OCI-LY7 (cell line): ENCODE data around the gene ANXA8L1. TPM values are rescaled to one million over a fixed set of nuclear protein-coding genes. Genes with fewer than 3 reads are reported as not detected.
A peak's percentile ranks its signal among the peaks of the same experiment; 100 is the strongest.
"Not testable (repeated sequence)": the region's sequence is repeated elsewhere in the genome, so short reads cannot be mapped to it uniquely, and the experiment has no call there.

ENCODE experiments used
- Bru-seq: library from RNA; stranded (reverse); fragments of 400-500 nt; gene quantifications from one replicate; lab custom pipeline; 2021; lab: Mats Ljungman, UMichigan
- BruChase-seq, 2 experiments: library from RNA; stranded (reverse); fragments of 400-500 nt; gene quantifications; one replicate each; lab custom pipeline; 2021; lab: Mats Ljungman, UMichigan
- BruUV-seq: library from RNA; stranded (reverse); fragments of 400-500 nt; replicated peaks from 2 replicates; lab custom pipeline; 2021; lab: Mats Ljungman, UMichigan
- CTCF ChIA-PET: fragments of 300-600 bp; sonication (Branson Sonifier 250); formaldehyde crosslinking; loops from one replicate; lab custom pipeline; 2022; ENCODE audit warnings: antibody characterized with exemption; ENCODE audit not compliant: unreplicated experiment; lab: Charles Lee
- POLR2A ChIA-PET: fragments of 300-600 bp; sonication (Branson Sonifier 250); formaldehyde crosslinking; loops from one replicate; lab custom pipeline; 2022; ENCODE audit warnings: antibody characterized with exemption; lab: Charles Lee
- DNase-seq: peaks from one replicate; pipeline ENCODE4 v3.0.0-alpha.2; 2015; ENCODE audit warnings: low spot score
- H2AFZ ChIP-seq: fragments of 200-600 bp; sonication (generic), shearing (Covaris generic); 2 replicates; pipeline ENCODE4 v1.6.1; 2014; ENCODE audit warnings: mild to moderate bottlenecking, antibody characterized with exemption, low read length, moderate library complexity
- H3K27ac ChIP-seq: fragments of 200-600 bp; sonication (generic); 2 replicates; pipeline ENCODE4 v1.5.1; 2014; ENCODE audit warnings: mixed run types, low read depth, mild to moderate bottlenecking, moderate library complexity, low read length, inconsistent platforms; ENCODE audit not compliant: poor library complexity, severe bottlenecking
- H3K36me3 ChIP-seq: fragments of 200-600 bp; sonication (generic); 2 replicates; pipeline ENCODE4 v1.6.1; 2014; ENCODE audit warnings: mild to moderate bottlenecking, antibody characterized with exemption, low read length, moderate library complexity, mixed read lengths; ENCODE audit not compliant: insufficient read depth
- H3K4me1 ChIP-seq: fragments of 200-600 bp; sonication (generic); 2 replicates; pipeline ENCODE4 v1.5.1; 2014; ENCODE audit warnings: mild to moderate bottlenecking, low read length; ENCODE audit not compliant: insufficient read depth, poor library complexity, severe bottlenecking
- H3K4me2 ChIP-seq: fragments of 200-600 bp; sonication (generic); 2 replicates; pipeline ENCODE4 v1.6.1; 2014; ENCODE audit warnings: mild to moderate bottlenecking, low read length
- H3K4me3 ChIP-seq: fragments of 200-600 bp; sonication (generic); 2 replicates; pipeline ENCODE4 v1.5.1; 2014; ENCODE audit warnings: mild to moderate bottlenecking, low read depth, low read length; ENCODE audit not compliant: poor library complexity, severe bottlenecking
- H3K79me2 ChIP-seq: fragments of 200-600 bp; sonication (generic); 2 replicates; pipeline ENCODE4 v1.6.1; 2016; ENCODE audit warnings: low read depth, mild to moderate bottlenecking, low read length, moderate library complexity, mixed read lengths; ENCODE audit not compliant: insufficient read depth
- H3K9me2 ChIP-seq: fragments of 200-600 bp; sonication (generic); 2 replicates; pipeline ENCODE4 v1.6.1; 2016; ENCODE audit warnings: mild to moderate bottlenecking, low read length, mixed read lengths; ENCODE audit not compliant: insufficient read depth
- H3K9me3 ChIP-seq: fragments of 200-600 bp; sonication (generic); 2 replicates; pipeline ENCODE4 v1.6.1; 2014; ENCODE audit warnings: mild to moderate bottlenecking, mixed run types, low read length, mixed read lengths
- H4K20me1 ChIP-seq: fragments of 200-600 bp; sonication (generic); 2 replicates; pipeline ENCODE4 v1.6.1; 2014; ENCODE audit warnings: mild to moderate bottlenecking, antibody characterized with exemption, low read length, moderate library complexity, mixed read lengths; ENCODE audit not compliant: insufficient read depth
- CTCF ChIP-seq: fragments of 200-600 bp; sonication (generic); conservative IDR thresholded peaks from 2 replicates; pipeline ENCODE4 v1.5.1; 2014; ENCODE audit warnings: mild to moderate bottlenecking, antibody characterized with exemption, low read length, moderate library complexity, mixed read lengths
- EZH2phosphoT487 ChIP-seq: fragments of 200-600 bp; sonication (generic); IDR thresholded peaks from 2 replicates; pipeline ENCODE4 v1.6.1; 2018; ENCODE audit warnings: low read depth, borderline replicate concordance, mild to moderate bottlenecking, mixed run types, antibody characterized with exemption, low read length, moderate library complexity, mixed read lengths
- intact Hi-C: fragments of 100-400 bp; cut with micrococcal nuclease; formaldehyde crosslinking; loops from one replicate; pipeline ENCODE4 v1.10.0; 2022; ENCODE audit not compliant: unreplicated experiment
- long read RNA-seq: library from polyadenylated mRNA; stranded (forward); transcript quantifications from one replicate; pipeline ENCODE4 v2.0.0, GENCODE V29; 2022
- total RNA-seq, 2 experiments: library from RNA; depleted of rRNA in 1 of 2; stranded (reverse); fragments of >200 nt in 1 of 2; shearing (Covaris generic) in 1 of 2; gene quantifications; 2 replicates each; pipeline ENCODE4 v1.2.3, GENCODE V29; 2014 to 2022

Gene ANXA8L1
- total RNA-seq (2014; rRNA removed; shearing (Covaris generic)) (not detected in 2 replicates), total RNA-seq (2022) (not detected in 2 replicates), Bru-seq, nascent RNA (percentile 15 among the genes with signal in this experiment), BruChase-seq, experiment 1, labeled RNA remaining after a 6-hour chase (not detected), BruChase-seq, experiment 2, labeled RNA remaining after a 2-hour chase (percentile 28 among the genes with signal in this experiment)
- long read RNA-seq = 0 reads

- H3K27ac ChIP-seq, H4K20me1 ChIP-seq, H3K9me2 ChIP-seq, H3K79me2 ChIP-seq, H3K9me3 ChIP-seq, H2AFZ ChIP-seq, DNase-seq, H3K4me1 ChIP-seq, CTCF ChIA-PET, H3K36me3 ChIP-seq, POLR2A ChIA-PET, H3K4me3 ChIP-seq, BruUV-seq, intact Hi-C loops, H3K4me2 ChIP-seq: not testable (repeated sequence)
These were observed at the start of gene ANXA8L1 for GRCh38 chr10:46375406-46375805. TSS of gene ANXA8L1 (plus strand) at chr10:46375776. CDS start at chr10:46375852, 76 bp downstream.

GRCh38 chr10:46326066-46326465 lies 49.5 kb upstream of the ANXA8L1 start:
- no peaks in the 10 kb centered on the region for H3K9me3 ChIP-seq
- TF ChIP-seq CTCF (no peak), EZH2phosphoT487 (no peak)
- H4K20me1 ChIP-seq = no peaks in the 10 kb centered on the region
- H3K4me3 ChIP-seq = no peak overlapping the region
- no peaks in the 10 kb centered on the region for H3K9me2 ChIP-seq
- no peak overlapping the region for H3K4me2 ChIP-seq
- H2AFZ ChIP-seq = no peak overlapping the region
- ChIA-PET POLR2A (no interaction called here), CTCF (no interaction called here)
- H3K79me2 ChIP-seq = no peaks in the 10 kb centered on the region
- H3K4me1 ChIP-seq = no peaks in the 10 kb centered on the region
- intact Hi-C loops = no loop called here
- no peaks in the 10 kb centered on the region for H3K36me3 ChIP-seq
- H3K27ac ChIP-seq = no peak overlapping the region
- BruUV-seq = no TSS peak
- DNase-seq = no peak

GRCh38 chr10:46326971-46327370 lies 48.6 kb upstream of the ANXA8L1 start:
- POLR2A ChIA-PET = no interaction called here
- H3K9me3 ChIP-seq = no peaks in the 10 kb centered on the region
- H3K27ac ChIP-seq = no peak overlapping the region
- CTCF ChIA-PET = no interaction called here
- H3K79me2 ChIP-seq = no peaks in the 10 kb centered on the region
- no peak for TF ChIP-seq CTCF
- no peak for TF ChIP-seq EZH2phosphoT487
- no peak for DNase-seq
- H4K20me1 ChIP-seq = no peaks in the 10 kb centered on the region
- H3K4me2 ChIP-seq = no peak overlapping the region
- intact Hi-C loops = no loop called here
- no peaks in the 10 kb centered on the region for H3K36me3 ChIP-seq
- no TSS peak for BruUV-seq
- H3K9me2 ChIP-seq = no peaks in the 10 kb centered on the region
- H2AFZ ChIP-seq = no peak overlapping the region
- H3K4me3 ChIP-seq = no peak overlapping the region
- no peaks in the 10 kb centered on the region for H3K4me1 ChIP-seq
